Adipocyte (in vitro differentiated cells): Measurements from ENCODE around the gene MARS1.
A peak's percentile ranks its signal among the peaks of the same experiment; 100 is the strongest.

Experiments used
- DNase-seq: peaks from one replicate; pipeline ENCODE4 v3.0.0-alpha.2; 2015; ENCODE audit warnings: low read depth
- H3K27me3 ChIP-seq: replicated peaks from 2 replicates; pipeline ENCODE4 v1.7.0; 2013; ENCODE audit warnings: mild to moderate bottlenecking, low read length, moderate library complexity; ENCODE audit not compliant: control insufficient read depth, insufficient read depth
- H3K36me3 ChIP-seq: 2 replicates; pipeline ENCODE4 v1.7.0; 2013; ENCODE audit warnings: low read length, mild to moderate bottlenecking, moderate library complexity; ENCODE audit not compliant: control insufficient read depth, insufficient read depth, severe bottlenecking
- H3K4me1 ChIP-seq: 2 replicates; pipeline ENCODE4 v1.7.0; 2013; ENCODE audit warnings: mild to moderate bottlenecking, low read length, moderate library complexity; ENCODE audit not compliant: control insufficient read depth, insufficient read depth
- H3K4me3 ChIP-seq: 2 replicates; pipeline ENCODE4 v1.7.0; 2013; ENCODE audit warnings: mild to moderate bottlenecking, low read length, moderate library complexity
- H3K9ac ChIP-seq: 2 replicates; pipeline ENCODE4 v1.7.0; 2013; ENCODE audit warnings: mild to moderate bottlenecking, low read length, moderate library complexity
- H3K9me3 ChIP-seq: 2 replicates; pipeline ENCODE4 v1.7.0; 2013; ENCODE audit warnings: mild to moderate bottlenecking, low read length, moderate library complexity; ENCODE audit not compliant: control insufficient read depth

MARS1 gene

GRCh38 chr12:57541001-57541400, 53.1 kb downstream of the MARS1 start:
- H3K27me3 ChIP-seq, result no peaks in the 10 kb centered on the region
- no peak overlapping the region for H3K9ac ChIP-seq
- no peak overlapping the region for H3K4me3 ChIP-seq
- peaks cover 17% of the 10 kb centered on the region for H3K4me1 ChIP-seq
- no peaks in the 10 kb centered on the region for H3K9me3 ChIP-seq
- H3K36me3 ChIP-seq, result peaks cover 44% of the 10 kb centered on the region
- DNase-seq, result no peak

GRCh38 chr12:57541717-57542116, 53.8 kb downstream of the MARS1 start:
- Histone ChIP-seq H3K27me3 (no peaks in the 10 kb centered on the region), H3K9ac (no peak overlapping the region), H3K4me1 (peaks cover 20% of the 10 kb centered on the region), H3K4me3 (no peak overlapping the region), H3K9me3 (no peaks in the 10 kb centered on the region), H3K36me3 (peaks cover 41% of the 10 kb centered on the region)
- no peak for DNase-seq

DNA sequence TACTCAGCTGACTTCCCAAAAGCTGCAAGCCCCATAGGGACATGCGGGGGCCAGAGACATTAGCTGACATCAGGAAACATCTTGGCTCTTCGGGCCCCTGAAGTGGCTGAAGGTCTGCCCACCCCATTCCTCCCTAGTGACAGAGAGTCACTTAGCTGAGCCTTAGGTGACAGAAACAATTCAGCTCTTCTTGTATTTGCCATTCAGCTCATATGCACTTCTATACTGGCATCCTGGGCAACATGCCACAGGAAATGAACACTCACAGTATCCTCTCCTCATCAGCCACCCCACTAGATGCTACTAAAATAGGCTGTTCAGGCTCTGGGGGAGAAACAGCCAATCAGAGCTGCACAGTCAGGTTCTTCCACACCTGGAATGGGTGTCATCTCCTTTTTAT, 55.7 kb downstream of the MARS1 start:
- Histone ChIP-seq H3K4me1 (peaks cover 27% of the 10 kb centered on the region), H3K9ac (no peak overlapping the region), H3K9me3 (no peaks in the 10 kb centered on the region), H3K36me3 (peaks cover 32% of the 10 kb centered on the region), H3K4me3 (no peak overlapping the region), H3K27me3 (peaks cover 4% of the 10 kb centered on the region)
- no peak for DNase-seq

DNA sequence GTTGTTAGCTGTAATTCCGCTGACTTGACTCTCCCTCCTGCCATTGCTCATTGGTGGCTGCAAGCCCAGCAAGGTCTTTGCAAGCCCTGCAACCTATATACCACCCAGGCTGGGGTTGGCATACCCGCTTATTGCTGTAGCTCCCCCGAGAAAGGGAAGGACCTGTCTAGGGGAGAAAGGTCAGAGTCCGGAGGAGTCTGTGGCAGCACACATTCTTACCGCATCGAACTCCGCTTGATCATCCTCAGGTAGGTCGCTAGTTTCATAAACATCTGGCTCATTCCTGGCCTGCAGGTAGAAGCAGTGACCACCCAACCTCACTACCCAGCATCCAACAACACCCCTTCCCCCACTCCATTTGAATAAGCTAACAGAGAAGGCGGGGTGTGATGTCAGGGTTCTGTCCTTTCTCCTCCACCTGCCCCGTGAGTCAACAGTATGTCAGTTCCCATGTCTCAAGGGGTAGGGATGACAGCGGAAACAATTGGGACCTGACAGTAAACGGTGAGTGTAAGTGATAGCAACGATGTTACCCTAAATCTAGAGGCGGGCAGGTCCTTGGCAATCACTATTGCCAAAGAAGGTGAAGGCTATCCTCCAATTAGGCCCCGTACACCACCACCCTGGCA, 58.1 kb downstream of the MARS1 start:
- H3K4me3 ChIP-seq, result peak overlapping the region; percentile 98
- peaks cover 27% of the 10 kb centered on the region for H3K27me3 ChIP-seq
- peaks cover 14% of the 10 kb centered on the region for H3K36me3 ChIP-seq
- H3K9ac ChIP-seq, result peak overlapping the region; percentile 97
- H3K9me3 ChIP-seq, result no peaks in the 10 kb centered on the region
- DNase-seq, result no peak
- peaks cover 26% of the 10 kb centered on the region for H3K4me1 ChIP-seq

GRCh38 chr12:57546438-57547287, 58.8 kb downstream of the MARS1 start, which contains the start of gene DCTN2:
DCTN2 (minus strand) TSS chr12:57547192; CDS start chr12:57547063, 129 bp downstream.
- Histone ChIP-seq H3K36me3 (peaks cover 7% of the 10 kb centered on the region), H3K27me3 (peaks cover 35% of the 10 kb centered on the region), H3K4me3 (peak within 1 kb of the TSS; percentile 98)

DNA sequence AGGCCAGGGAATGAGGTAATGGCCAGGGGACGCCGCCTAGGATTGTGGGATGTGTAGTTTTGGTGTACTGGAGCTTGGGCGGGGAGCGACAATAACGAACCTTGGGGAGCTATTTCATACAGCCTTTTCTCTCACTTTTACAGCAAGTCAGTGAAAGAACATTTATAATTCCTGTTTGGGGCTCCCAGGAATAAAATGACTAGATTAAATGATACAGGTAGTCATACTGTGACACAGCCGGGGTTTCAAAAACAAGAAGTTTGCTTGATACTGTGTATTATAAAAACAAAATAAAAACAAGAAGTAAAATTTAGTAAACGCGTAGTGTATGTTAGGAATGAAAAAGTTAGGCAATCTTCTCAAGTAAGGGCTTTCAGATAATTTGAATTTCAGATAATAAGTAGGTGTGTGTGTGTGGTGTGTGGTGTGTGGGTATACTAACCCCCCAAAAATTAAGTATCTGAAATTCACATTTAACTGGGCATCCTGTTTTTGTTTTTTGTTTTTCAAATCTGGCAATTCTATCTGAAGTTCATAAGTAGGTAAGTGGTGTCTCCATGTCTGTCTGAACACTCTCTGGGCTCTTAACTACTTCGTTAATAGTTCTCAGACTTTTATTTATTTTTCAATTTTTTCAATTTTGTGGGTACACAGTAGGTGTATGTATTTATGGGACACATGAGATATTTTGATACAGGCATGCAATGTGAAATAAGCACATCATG, 59.6 kb downstream of the MARS1 start:
- Histone ChIP-seq H3K4me3 (peak overlapping the region; percentile 98), H3K4me1 (peaks cover 24% of the 10 kb centered on the region), H3K9me3 (no peaks in the 10 kb centered on the region), H3K36me3 (peaks cover under 1% of the 10 kb centered on the region), H3K27me3 (peaks cover 39% of the 10 kb centered on the region), H3K9ac (peak overlapping the region; percentile 97)
- DNase-seq, result no peak

More at GRCh38 chr12:57546438-57547287, 58.8 kb downstream of the MARS1 start, which contains the start of gene DCTN2:
- Histone ChIP-seq H3K4me1 (peaks cover 24% of the 10 kb centered on the region), H3K9ac (peak within 1 kb of the TSS; percentile 97), H3K9me3 (no peaks in the 10 kb centered on the region)
- peak; percentile 99 for DNase-seq

- Histone ChIP-seq H3K9me3 (no peaks in the 10 kb centered on the region), H3K27me3 (peaks cover 39% of the 10 kb centered on the region), H3K4me1 (peaks cover 27% of the 10 kb centered on the region), H3K36me3 (no peaks in the 10 kb centered on the region), H3K9ac (no peak overlapping the region), H3K4me3 (no peak overlapping the region)
- DNase-seq, result no peak
These were observed 60.1 kb downstream of the MARS1 start for GRCh38 chr12:57548013-57548315.

DNA sequence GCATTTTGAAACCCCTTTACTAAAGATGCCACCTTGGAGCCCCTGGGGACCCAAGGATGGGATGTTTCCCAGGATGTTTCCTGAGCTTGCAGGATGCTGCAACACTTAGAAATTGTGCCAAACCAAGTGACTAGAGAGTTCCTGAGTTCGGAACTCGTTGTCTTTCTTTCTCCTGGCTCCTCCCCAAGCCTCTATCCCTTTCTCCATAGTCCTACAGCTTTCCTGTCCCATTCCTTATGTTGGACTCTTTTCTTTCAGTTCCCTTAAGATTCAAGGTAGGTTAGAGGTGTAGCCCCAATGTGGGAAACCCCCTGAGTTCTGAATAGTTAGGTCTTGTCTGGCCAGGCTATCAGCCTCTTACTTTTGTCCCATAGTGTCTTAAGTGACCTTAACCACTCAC, 60.6 kb downstream of the MARS1 start:
- no peak overlapping the region for H3K4me3 ChIP-seq
- H3K27me3 ChIP-seq, result peaks cover 39% of the 10 kb centered on the region
- H3K9ac ChIP-seq, result no peak overlapping the region
- peaks cover 28% of the 10 kb centered on the region for H3K4me1 ChIP-seq
- H3K9me3 ChIP-seq, result no peaks in the 10 kb centered on the region
- DNase-seq, result no peak
- no peaks in the 10 kb centered on the region for H3K36me3 ChIP-seq

- H3K27me3 ChIP-seq, result peaks cover 44% of the 10 kb centered on the region
- no peak for DNase-seq
- no peaks in the 10 kb centered on the region for H3K36me3 ChIP-seq
- no peak overlapping the region for H3K9ac ChIP-seq
- H3K4me3 ChIP-seq, result no peak overlapping the region
- H3K9me3 ChIP-seq, result no peaks in the 10 kb centered on the region
- H3K4me1 ChIP-seq, result peaks cover 23% of the 10 kb centered on the region
These were observed 61.5 kb downstream of the MARS1 start for GRCh38 chr12:57549203-57549908.

DNA sequence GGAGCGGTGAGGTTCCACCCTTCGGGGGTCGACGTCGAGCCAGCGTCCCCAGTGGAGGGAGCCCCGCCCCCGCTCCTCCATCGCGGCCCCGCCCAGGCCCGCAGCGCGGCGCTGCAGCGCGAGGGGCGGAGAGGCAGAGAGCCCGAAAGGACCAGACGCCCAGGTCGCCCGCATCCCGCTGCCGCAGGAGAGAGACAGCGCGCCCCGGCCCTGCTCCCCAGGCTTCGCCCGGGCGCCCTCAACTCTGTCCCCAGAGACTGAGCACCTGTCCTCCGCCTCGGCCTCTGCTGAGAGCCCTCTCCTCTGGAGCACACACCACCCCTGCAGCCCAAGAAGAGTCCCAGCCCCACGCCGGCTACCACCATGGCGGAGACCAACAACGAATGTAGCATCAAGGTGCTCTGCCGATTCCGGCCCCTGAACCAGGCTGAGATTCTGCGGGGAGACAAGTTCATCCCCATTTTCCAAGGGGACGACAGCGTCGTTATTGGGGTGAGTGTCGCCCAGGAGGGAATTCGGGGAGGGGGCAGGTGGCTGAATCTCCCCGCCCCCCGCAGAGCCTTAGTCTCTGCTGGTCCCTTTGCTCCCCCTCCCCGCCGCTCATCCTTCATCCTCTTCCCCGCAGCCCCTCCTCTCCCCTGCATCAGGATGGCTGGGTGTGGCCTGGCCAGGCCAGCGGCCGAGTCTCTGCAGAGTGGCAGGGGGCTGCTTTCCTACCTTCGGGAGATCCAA, 62.2 kb downstream of the MARS1 start, which contains the start of gene KIF5A:
KIF5A (plus strand) TSS at position 136 of the 732 bp plus-strand sequence; CDS start at position 364, 228 bp downstream.
- Histone ChIP-seq H3K4me1 (peaks cover 23% of the 10 kb centered on the region), H3K9ac (no peak within 1 kb of the TSS), H3K9me3 (no peaks in the 10 kb centered on the region), H3K27me3 (peaks cover 50% of the 10 kb centered on the region), H3K36me3 (no peaks in the 10 kb centered on the region), H3K4me3 (no peak within 1 kb of the TSS)
- peak; percentile 58 for DNase-seq
